GM12878 (cell line): ENCODE measurements around the gene ABHD17A.
"Not testable (repeated sequence)": the region's sequence is repeated elsewhere in the genome, so short reads cannot be mapped to it uniquely, and the experiment has no call there.

Experiments used
- BHLHE40 ChIP-seq, 2 experiments: fragments of 450-650 bp in 1 of 2; IDR thresholded peaks; 2 replicates each; pipeline ENCODE4 v1.6.1; 2011 to 2017; ENCODE audit warnings: low read depth in 2 of 2, borderline replicate concordance in 1 of 2, improper control_type of control experiment in 1 of 2, low read length in 1 of 2, mild to moderate bottlenecking in 1 of 2
- CTCF ChIP-seq, 3 experiments: IDR thresholded peaks in 2 of 3; conservative IDR thresholded peaks in 1 of 3; 2 replicates each; pipeline ENCODE4 v1.5.1; 2011; ENCODE audit warnings: low read depth in 3 of 3, low read length in 3 of 3, mild to moderate bottlenecking in 3 of 3, control low read depth in 2 of 3, moderate library complexity in 2 of 3, inconsistent platforms in 1 of 3, mixed read lengths in 1 of 3; ENCODE audit not compliant: control insufficient read depth in 2 of 3, insufficient read depth in 1 of 3; ENCODE audit errors: extremely low read depth in 1 of 3
- RAD21 ChIP-seq: IDR thresholded peaks from 2 replicates; pipeline ENCODE4 v1.6.1; 2011; ENCODE audit warnings: mild to moderate bottlenecking, low read depth, low read length, moderate library complexity; ENCODE audit not compliant: insufficient read depth
- REST ChIP-seq: IDR thresholded peaks from 2 replicates; pipeline ENCODE4 v1.6.1; 2012; ENCODE audit warnings: mild to moderate bottlenecking, low read depth, low read length
- SPI1 ChIP-seq: IDR thresholded peaks from 2 replicates; pipeline ENCODE4 v1.6.1; 2011; ENCODE audit warnings: low read depth, mild to moderate bottlenecking, low read length, moderate library complexity, borderline replicate concordance; ENCODE audit not compliant: insufficient read depth
- SUZ12 ChIP-seq: fragments of 200-600 bp; sonication (generic); IDR thresholded peaks from one replicate; pipeline ENCODE4 v1.6.1; 2018; ENCODE audit warnings: antibody characterized with exemption, mild to moderate bottlenecking; ENCODE audit not compliant: unreplicated experiment
- USF1 ChIP-seq: IDR thresholded peaks from 2 replicates; pipeline ENCODE4 v1.6.1; 2011; ENCODE audit warnings: borderline replicate concordance, low read depth, mild to moderate bottlenecking, moderate library complexity, mixed read lengths, low read length; ENCODE audit not compliant: insufficient read depth; ENCODE audit errors: extremely low read length
- YY1 ChIP-seq: IDR thresholded peaks from 2 replicates; pipeline ENCODE4 v1.6.1; 2011; ENCODE audit warnings: low read depth, mild to moderate bottlenecking, low read length

GRCh38 chr19:1877280-1877660 lies 8.0 kb downstream of the ABHD17A start:
- TF ChIP-seq SUZ12; BHLHE40 (IDR thresholded peaks at IDR 0.05; ENCODE audit: borderline replicate concordance in 1 of 2, low read depth in 2 of 2, low read length in 1 of 2); YY1; USF1; SPI1; RAD21; CTCF (IDR thresholded peaks at IDR 0.05 in 2 of 3, conservative IDR thresholded peaks at IDR 0.05 in 1 of 3; ENCODE audit: control insufficient read depth in 2 of 3, extremely low read depth in 1 of 3, insufficient read depth in 1 of 3, low read depth in 3 of 3, low read length in 3 of 3); REST: not testable (repeated sequence)
